Parathyroid adenoma (tissue), 2 donors: ENCODE data around the gene EXOSC7.

ENCODE experiments used
- H2AFZ ChIP-seq: fragments of 300-600 bp; sonication (generic); one replicate; pipeline ENCODE4 v1.7.0; 2017; ENCODE audit warnings: antibody characterized with exemption, mild to moderate bottlenecking
- H3K27ac ChIP-seq: fragments of 300-600 bp; sonication (generic); one replicate; pipeline ENCODE4 v1.7.0; 2017
- H3K27me3 ChIP-seq: fragments of 300-600 bp; sonication (generic); one replicate; pipeline ENCODE4 v1.7.0; 2017; ENCODE audit warnings: low read length; ENCODE audit not compliant: control insufficient read depth, insufficient read depth
- H3K36me3 ChIP-seq: fragments of 300-600 bp; sonication (generic); one replicate; pipeline ENCODE4 v1.7.0; 2017; ENCODE audit warnings: low read length; ENCODE audit not compliant: control insufficient read depth, insufficient read depth
- H3K4me1 ChIP-seq: fragments of 300-600 bp; sonication (generic); one replicate; pipeline ENCODE4 v1.7.0; 2017; ENCODE audit warnings: control low read depth
- H3K4me2 ChIP-seq: fragments of 300-600 bp; sonication (generic); one replicate; pipeline ENCODE4 v1.7.0; 2017; ENCODE audit warnings: low read length
- H3K4me3 ChIP-seq: fragments of 300-600 bp; sonication (generic); one replicate; pipeline ENCODE4 v1.7.0; 2017; ENCODE audit warnings: low read depth, low read length
- H3K79me2 ChIP-seq: fragments of 300-600 bp; sonication (generic); one replicate; pipeline ENCODE4 v1.7.0; 2017; ENCODE audit warnings: control low read depth
- H3K9ac ChIP-seq: fragments of 300-600 bp; sonication (generic); one replicate; pipeline ENCODE4 v1.7.0; 2017; ENCODE audit warnings: mild to moderate bottlenecking
- H3K9me3 ChIP-seq: fragments of 300-600 bp; sonication (generic); one replicate; pipeline ENCODE4 v1.7.0; 2017; ENCODE audit warnings: low read length; ENCODE audit not compliant: control insufficient read depth
- TF ChIP-seq, protein P1 (sequence below): fragments of 300-600 bp; sonication (generic); IDR thresholded peaks from one replicate; pipeline ENCODE4 v1.7.0; 2017; ENCODE audit warnings: antibody characterized with exemption, mild to moderate bottlenecking
- donor health status: primary hyperparathyroidism.

The EXOSC7 gene

DNA sequence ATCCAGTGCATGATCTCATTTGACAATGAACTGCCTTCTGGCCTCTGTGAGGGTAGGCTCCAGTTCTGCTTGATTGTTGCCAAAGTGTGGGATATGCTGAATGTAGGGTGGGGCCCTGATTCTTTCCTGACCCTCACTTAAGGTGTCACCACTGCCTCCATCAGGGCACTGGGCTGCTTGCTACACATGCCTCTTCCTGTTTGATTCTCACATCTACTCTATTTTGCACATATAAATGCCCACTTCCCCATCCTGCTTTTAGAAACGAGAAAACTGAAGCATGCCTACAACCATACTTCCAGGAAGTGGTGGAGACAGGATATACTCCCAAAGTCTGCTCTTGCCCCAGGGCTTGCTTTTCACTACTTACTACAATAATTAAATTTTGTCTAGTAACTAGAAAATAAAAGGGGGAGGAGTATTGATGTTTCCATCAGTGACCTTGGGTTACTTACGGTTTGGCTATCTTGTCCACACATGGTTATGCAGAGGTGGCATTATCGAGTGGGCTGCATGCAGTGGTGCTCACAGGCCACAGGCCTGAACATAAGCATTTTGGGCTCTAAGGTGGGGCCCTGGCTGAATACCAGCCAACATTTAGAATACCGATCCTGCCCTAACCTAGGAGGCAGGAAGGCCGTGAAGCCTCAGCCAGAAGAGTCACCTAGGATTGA, 6.8 kb upstream of the EXOSC7 start:
- H3K4me1 ChIP-seq = peaks cover 4% of the 10 kb centered on the region
- no peak overlapping the region for H3K4me2 ChIP-seq
- H3K9me3 ChIP-seq = no peaks in the 10 kb centered on the region
- no peak overlapping the region for H3K9ac ChIP-seq
- no peak overlapping the region for H2AFZ ChIP-seq
- no peak overlapping the region for H3K4me3 ChIP-seq
- TF ChIP-seq, protein P1, sequence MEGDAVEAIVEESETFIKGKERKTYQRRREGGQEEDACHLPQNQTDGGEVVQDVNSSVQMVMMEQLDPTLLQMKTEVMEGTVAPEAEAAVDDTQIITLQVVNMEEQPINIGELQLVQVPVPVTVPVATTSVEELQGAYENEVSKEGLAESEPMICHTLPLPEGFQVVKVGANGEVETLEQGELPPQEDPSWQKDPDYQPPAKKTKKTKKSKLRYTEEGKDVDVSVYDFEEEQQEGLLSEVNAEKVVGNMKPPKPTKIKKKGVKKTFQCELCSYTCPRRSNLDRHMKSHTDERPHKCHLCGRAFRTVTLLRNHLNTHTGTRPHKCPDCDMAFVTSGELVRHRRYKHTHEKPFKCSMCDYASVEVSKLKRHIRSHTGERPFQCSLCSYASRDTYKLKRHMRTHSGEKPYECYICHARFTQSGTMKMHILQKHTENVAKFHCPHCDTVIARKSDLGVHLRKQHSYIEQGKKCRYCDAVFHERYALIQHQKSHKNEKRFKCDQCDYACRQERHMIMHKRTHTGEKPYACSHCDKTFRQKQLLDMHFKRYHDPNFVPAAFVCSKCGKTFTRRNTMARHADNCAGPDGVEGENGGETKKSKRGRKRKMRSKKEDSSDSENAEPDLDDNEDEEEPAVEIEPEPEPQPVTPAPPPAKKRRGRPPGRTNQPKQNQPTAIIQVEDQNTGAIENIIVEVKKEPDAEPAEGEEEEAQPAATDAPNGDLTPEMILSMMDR = no peak
- no peaks in the 10 kb centered on the region for H3K27me3 ChIP-seq
- no peak overlapping the region for H3K27ac ChIP-seq
- no peaks in the 10 kb centered on the region for H3K36me3 ChIP-seq
- H3K79me2 ChIP-seq = peaks cover 87% of the 10 kb centered on the region

DNA sequence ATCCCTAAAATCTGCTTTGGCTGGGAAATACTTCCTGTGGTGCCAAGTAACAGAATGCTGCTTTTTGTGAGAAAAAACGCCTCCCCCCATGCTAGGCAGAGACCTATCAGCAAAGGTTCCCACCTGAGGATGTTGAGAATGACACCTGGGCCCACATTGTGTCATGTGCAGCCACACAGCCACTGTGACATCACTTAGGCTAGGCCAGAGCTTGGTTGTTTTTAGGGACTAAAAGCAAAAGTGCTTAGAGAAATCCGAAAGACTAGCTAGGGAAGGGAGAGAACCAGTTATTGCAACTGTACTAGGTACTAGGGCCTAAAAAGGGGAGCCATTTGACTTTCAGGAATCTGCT, 6.2 kb upstream of the EXOSC7 start:
- no peak overlapping the region for H2AFZ ChIP-seq
- peaks cover 87% of the 10 kb centered on the region for H3K79me2 ChIP-seq
- H3K4me1 ChIP-seq = peaks cover 9% of the 10 kb centered on the region
- TF ChIP-seq, protein P1 = no peak
- no peak overlapping the region for H3K4me2 ChIP-seq
- no peak overlapping the region for H3K9ac ChIP-seq
- no peak overlapping the region for H3K4me3 ChIP-seq
- H3K27ac ChIP-seq = no peak overlapping the region
- no peaks in the 10 kb centered on the region for H3K36me3 ChIP-seq
- H3K9me3 ChIP-seq = no peaks in the 10 kb centered on the region
- H3K27me3 ChIP-seq = no peaks in the 10 kb centered on the region

DNA sequence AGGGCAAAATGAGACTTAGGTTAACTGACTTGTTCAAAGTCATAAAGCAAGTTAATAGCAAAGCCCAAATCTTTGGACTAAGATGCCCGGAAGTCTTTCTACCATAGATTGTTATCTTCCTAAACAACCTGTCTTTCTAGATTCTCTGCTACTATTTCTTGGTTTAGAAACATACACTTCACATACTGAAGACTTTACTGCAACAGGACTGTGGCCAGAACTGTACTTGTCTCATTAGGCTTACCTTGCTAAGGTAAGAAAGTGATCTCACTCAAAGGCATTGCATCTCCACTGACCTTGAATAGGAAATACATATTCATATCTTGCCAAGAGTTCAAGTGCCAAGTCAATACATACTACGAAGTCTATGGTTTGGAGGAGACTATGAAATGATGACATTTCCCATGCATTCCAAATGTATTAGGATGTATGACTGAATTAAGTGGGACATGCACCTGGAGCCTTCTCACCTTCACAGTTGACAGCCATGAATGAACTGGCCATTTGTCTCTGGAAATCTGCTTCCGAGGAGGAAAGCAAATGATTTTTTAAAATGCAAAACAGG, 5.0 kb upstream of the EXOSC7 start:
- TF ChIP-seq, protein P1 = no peak
- no peaks in the 10 kb centered on the region for H3K9me3 ChIP-seq
- no peak overlapping the region for H2AFZ ChIP-seq
- no peak overlapping the region for H3K27ac ChIP-seq
- H3K9ac ChIP-seq = no peak overlapping the region
- peak overlapping the region; percentile 8 for H3K4me2 ChIP-seq
- H3K79me2 ChIP-seq = peaks cover 84% of the 10 kb centered on the region
- H3K36me3 ChIP-seq = no peaks in the 10 kb centered on the region
- H3K4me3 ChIP-seq = no peak overlapping the region
- peaks cover 9% of the 10 kb centered on the region for H3K4me1 ChIP-seq
- H3K27me3 ChIP-seq = no peaks in the 10 kb centered on the region

DNA sequence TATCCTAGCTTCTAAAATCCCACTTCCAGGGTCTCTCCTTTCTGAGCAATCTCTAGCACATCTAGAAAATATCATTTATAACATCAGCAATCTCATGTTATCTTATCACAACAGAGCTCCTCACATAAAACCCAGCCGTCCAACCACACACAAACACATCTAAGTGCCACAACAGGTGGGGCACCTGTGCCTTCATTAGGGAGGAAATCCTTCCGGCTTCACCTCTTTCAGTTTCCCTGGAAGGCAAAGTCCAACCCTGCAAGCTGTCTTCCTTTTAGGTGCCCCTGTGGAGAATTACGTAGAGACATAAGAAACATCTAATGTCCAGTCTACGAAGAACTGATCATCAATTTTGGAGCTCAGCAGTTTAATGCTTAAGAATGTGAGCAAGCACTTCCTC, 1.6 kb upstream of the EXOSC7 start:
- peaks cover 64% of the 10 kb centered on the region for H3K79me2 ChIP-seq
- TF ChIP-seq, protein P1 = no peak
- no peak overlapping the region for H3K9ac ChIP-seq
- H3K4me1 ChIP-seq = peaks cover 9% of the 10 kb centered on the region
- no peak overlapping the region for H2AFZ ChIP-seq
- H3K9me3 ChIP-seq = no peaks in the 10 kb centered on the region
- H3K36me3 ChIP-seq = no peaks in the 10 kb centered on the region
- H3K4me3 ChIP-seq = peak overlapping the region; percentile 96
- H3K4me2 ChIP-seq = peak overlapping the region; percentile 62
- H3K27ac ChIP-seq = no peak overlapping the region
- no peaks in the 10 kb centered on the region for H3K27me3 ChIP-seq

DNA sequence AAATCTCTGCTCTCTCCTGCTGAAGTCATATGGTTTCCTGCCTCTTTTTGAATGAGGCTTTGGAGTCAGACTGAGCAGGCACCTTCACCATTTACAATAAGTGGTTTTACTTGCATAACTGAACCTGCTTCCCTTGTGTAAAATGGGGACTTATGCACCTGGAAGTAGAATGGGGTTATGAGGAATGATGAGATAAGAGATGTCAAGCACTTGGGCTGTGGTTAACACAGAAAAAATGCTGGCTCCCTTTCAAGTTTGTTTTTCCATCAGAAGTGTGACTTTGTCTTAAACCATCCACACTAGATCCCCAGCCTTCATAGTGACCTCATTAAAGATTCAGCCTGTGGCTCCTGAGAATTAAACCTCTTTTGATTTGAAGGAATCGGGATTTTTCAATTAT, 5.2 kb downstream of the EXOSC7 start:
- no peak overlapping the region for H3K4me3 ChIP-seq
- H2AFZ ChIP-seq = no peak overlapping the region
- no peaks in the 10 kb centered on the region for H3K36me3 ChIP-seq
- no peaks in the 10 kb centered on the region for H3K9me3 ChIP-seq
- H3K79me2 ChIP-seq = peaks cover 39% of the 10 kb centered on the region
- TF ChIP-seq, protein P1 = no peak
- H3K4me1 ChIP-seq = peaks cover 4% of the 10 kb centered on the region
- no peak overlapping the region for H3K9ac ChIP-seq
- peak overlapping the region; percentile 27 for H3K27ac ChIP-seq
- no peaks in the 10 kb centered on the region for H3K27me3 ChIP-seq
- no peak overlapping the region for H3K4me2 ChIP-seq
